SK-N-SH treated with all-trans-retinoic acid at 6 μM for 48 hours (cell line): Measurements from ENCODE around the gene C10orf62.

Source experiments
- ATAC-seq: fragments of 200-7000 bp; cut with Tn5 transposase; 3 replicates; pipeline ENCODE4 v1.9.1; 2020; ENCODE audit warnings: mild to moderate bottlenecking, moderate library complexity
- ARNTL ChIP-seq: fragments of 450-650 bp; formaldehyde crosslinking; IDR thresholded peaks from 2 replicates; pipeline ENCODE4 v1.5.0; 2020; ENCODE audit warnings: low read depth, mild to moderate bottlenecking, moderate library complexity, borderline replicate concordance
- BACH2 ChIP-seq: fragments of 250-450 bp; sonication (Bioruptor Pico); IDR thresholded peaks from 2 replicates; pipeline ENCODE4 v1.9.0; 2021; ENCODE audit warnings: mild to moderate bottlenecking, borderline replicate concordance
- CREB5 ChIP-seq: fragments of 250-450 bp; sonication (Bioruptor Pico); IDR thresholded peaks from 2 replicates; pipeline ENCODE4 v1.5.1; 2020; ENCODE audit warnings: low read depth, mild to moderate bottlenecking, moderate library complexity
- CSDC2 ChIP-seq: fragments of 250-450 bp; sonication (Bioruptor Pico); IDR thresholded peaks from 2 replicates; pipeline ENCODE4 v1.5.0; 2020; ENCODE audit warnings: mild to moderate bottlenecking, moderate library complexity
- CSRNP3 ChIP-seq: fragments of 250-450 bp; sonication (Bioruptor Pico); IDR thresholded peaks from 2 replicates; pipeline ENCODE4 v1.5.1; 2021; ENCODE audit warnings: mild to moderate bottlenecking, moderate library complexity
- ESRRG ChIP-seq: fragments of 250-450 bp; sonication (Bioruptor Pico); IDR thresholded peaks from 2 replicates; pipeline ENCODE4 v1.6.1; 2021; ENCODE audit warnings: mild to moderate bottlenecking
- GLIS3 ChIP-seq: fragments of 250-450 bp; sonication (Bioruptor Pico); IDR thresholded peaks from 2 replicates; pipeline ENCODE4 v1.5.0; 2020; ENCODE audit warnings: mild to moderate bottlenecking, moderate library complexity
- ISL1 ChIP-seq: fragments of 250-450 bp; sonication (Bioruptor Pico); IDR thresholded peaks from 2 replicates; pipeline ENCODE4 v2.1.2; 2022; ENCODE audit warnings: mild to moderate bottlenecking, moderate library complexity
- OSR1 ChIP-seq: fragments of 250-450 bp; sonication (Bioruptor Pico); IDR thresholded peaks from 2 replicates; pipeline ENCODE4 v1.8.0; 2022; ENCODE audit warnings: moderate library complexity, mild to moderate bottlenecking, inconsistent platforms
- PATZ1 ChIP-seq: fragments of 250-450 bp; sonication (Bioruptor Pico); IDR thresholded peaks from 2 replicates; pipeline ENCODE4 v1.8.0; 2020; ENCODE audit warnings: mild to moderate bottlenecking, moderate library complexity, borderline replicate concordance
- PPARA ChIP-seq: fragments of 250-450 bp; sonication (Bioruptor Pico); IDR thresholded peaks from 2 replicates; pipeline ENCODE4 v1.5.0; 2020; ENCODE audit warnings: mild to moderate bottlenecking, borderline replicate concordance
- RARB ChIP-seq: fragments of 250-450 bp; sonication (Bioruptor Pico); IDR thresholded peaks from 2 replicates; pipeline ENCODE4 v1.8.0; 2021; ENCODE audit warnings: mild to moderate bottlenecking, moderate library complexity
- SNAI2 ChIP-seq: fragments of 250-450 bp; sonication (Bioruptor Pico); IDR thresholded peaks from 2 replicates; pipeline ENCODE4 v1.5.0; 2020; ENCODE audit warnings: mild to moderate bottlenecking, moderate library complexity
- TCF4 ChIP-seq: fragments of 250-450 bp; sonication (Bioruptor Pico); IDR thresholded peaks from 2 replicates; pipeline ENCODE4 v1.8.0; 2021; ENCODE audit warnings: mild to moderate bottlenecking, moderate library complexity, borderline replicate concordance
- TOX ChIP-seq: fragments of 250-450 bp; sonication (Bioruptor Pico); IDR thresholded peaks from 2 replicates; pipeline ENCODE4 v1.8.0; 2021; ENCODE audit warnings: mild to moderate bottlenecking, moderate library complexity, borderline replicate concordance
- TSHZ2 ChIP-seq: fragments of 250-450 bp; sonication (Bioruptor Pico); IDR thresholded peaks from 2 replicates; pipeline ENCODE4 v1.5.0; 2020; ENCODE audit warnings: mild to moderate bottlenecking, moderate library complexity
- ZC3H10 ChIP-seq: fragments of 250-450 bp; sonication (Bioruptor Pico); IDR thresholded peaks from 2 replicates; pipeline ENCODE4 v1.5.1; 2021; ENCODE audit warnings: mild to moderate bottlenecking, moderate library complexity
- ZFP30 ChIP-seq: fragments of 450-650 bp; formaldehyde crosslinking; IDR thresholded peaks from 2 replicates; pipeline ENCODE4 v1.5.0; 2022; ENCODE audit warnings: mild to moderate bottlenecking, moderate library complexity
- ZNF565 ChIP-seq: fragments of 450-650 bp; formaldehyde crosslinking; conservative IDR thresholded peaks from 2 replicates; pipeline ENCODE4 v1.5.0; 2020; ENCODE audit warnings: low read depth, mild to moderate bottlenecking, moderate library complexity
- ZNF70 ChIP-seq: fragments of 450-650 bp; formaldehyde crosslinking; IDR thresholded peaks from 2 replicates; pipeline ENCODE4 v1.5.0; 2020; ENCODE audit warnings: mild to moderate bottlenecking, moderate library complexity
- ZNF8 ChIP-seq: fragments of 450-650 bp; formaldehyde crosslinking; IDR thresholded peaks from 2 replicates; pipeline ENCODE4 v1.5.0; 2020; ENCODE audit warnings: mild to moderate bottlenecking, moderate library complexity

Gene C10orf62

GRCh38 chr10:97598407-97599271 is 9.1 kb downstream of the C10orf62 start:
- ATAC-seq, result no peak
- TF ChIP-seq RARB (CRISPR knock-in tag) (no peak), ZNF8 (CRISPR knock-in tag) (no peak), ISL1 (CRISPR knock-in tag) (no peak), ZC3H10 (CRISPR knock-in tag) (no peak), SNAI2 (CRISPR knock-in tag) (no peak), PATZ1 (no peak), ESRRG (no peak), TOX (no peak), BACH2 (CRISPR knock-in tag) (no peak), ZFP30 (CRISPR knock-in tag) (no peak), ZNF565 (no peak), ZNF70 (no peak)

- ATAC-seq, result no peak
- TF ChIP-seq CSDC2 (no peak), TSHZ2 (CRISPR knock-in tag) (no peak), CREB5 (CRISPR knock-in tag) (no peak), ZFP30 (CRISPR knock-in tag) (no peak), CSRNP3 (CRISPR knock-in tag) (no peak), ZC3H10 (CRISPR knock-in tag) (no peak), TCF4 (CRISPR knock-in tag) (no peak), BACH2 (CRISPR knock-in tag) (no peak), OSR1 (CRISPR knock-in tag) (no peak), ZNF70 (no peak)
- TF ChIP-seq, all 23 proteins: peak for 0
Observed at GRCh38 chr10:97599272-97599619, 9.7 kb downstream of the C10orf62 start.

GRCh38 chr10:97600616-97601015 is 11.1 kb downstream of the C10orf62 start:
- ATAC-seq, result no peak
- TF ChIP-seq TCF4 (CRISPR knock-in tag), result no peak
- TF ChIP-seq SNAI2 (CRISPR knock-in tag), result no peak
- no peak for TF ChIP-seq ESRRG
- no peak for TF ChIP-seq ISL1 (CRISPR knock-in tag)
- no peak for TF ChIP-seq CREB5 (CRISPR knock-in tag)
- no peak for TF ChIP-seq PPARA
- no peak for TF ChIP-seq RARB (CRISPR knock-in tag)
- no peak for TF ChIP-seq OSR1 (CRISPR knock-in tag)
- TF ChIP-seq GLIS3 (CRISPR knock-in tag), result no peak
- no peak for TF ChIP-seq ARNTL (CRISPR knock-in tag)
- TF ChIP-seq PATZ1, result no peak
